Ishikawa (cell line): ENCODE results near the gene SLC35B1.

Experiments
- CEBPB ChIP-seq: IDR thresholded peaks from 2 replicates; pipeline ENCODE4 v1.6.1; 2012
- CREB1 ChIP-seq: IDR thresholded peaks from 2 replicates; pipeline ENCODE4 v1.6.1; 2012; ENCODE audit warnings: low read depth
- EGR1 ChIP-seq: IDR thresholded peaks from 2 replicates; pipeline ENCODE4 v1.6.1; 2012
- EP300 ChIP-seq: IDR thresholded peaks from 2 replicates; pipeline ENCODE4 v1.6.1; 2012; ENCODE audit warnings: borderline replicate concordance
- FOXM1 ChIP-seq: IDR thresholded peaks from 2 replicates; pipeline ENCODE4 v1.6.1; 2012; ENCODE audit warnings: low read depth, borderline replicate concordance
- NFIC ChIP-seq: IDR thresholded peaks from 2 replicates; pipeline ENCODE4 v1.6.1; 2012
- RAD21 ChIP-seq: IDR thresholded peaks from 2 replicates; pipeline ENCODE4 v1.6.1; 2012; ENCODE audit warnings: low read depth
- REST ChIP-seq: IDR thresholded peaks from 2 replicates; pipeline ENCODE4 v1.6.1; 2012; ENCODE audit warnings: low read depth, mild to moderate bottlenecking
- TAF1 ChIP-seq: IDR thresholded peaks from 2 replicates; pipeline ENCODE4 v1.6.1; 2012; ENCODE audit warnings: low read depth, mild to moderate bottlenecking
- TCF12 ChIP-seq: IDR thresholded peaks from 2 replicates; pipeline ENCODE4 v1.6.1; 2012; ENCODE audit warnings: low read depth
- TEAD4 ChIP-seq: IDR thresholded peaks from 2 replicates; pipeline ENCODE4 v1.6.1; 2012
- USF1 ChIP-seq: IDR thresholded peaks from 2 replicates; pipeline ENCODE4 v1.6.1; 2012
- YY1 ChIP-seq: IDR thresholded peaks from 2 replicates; pipeline ENCODE4 v1.6.1; 2012; ENCODE audit warnings: low read depth
- ZBTB7A ChIP-seq: IDR thresholded peaks from 2 replicates; pipeline ENCODE4 v1.6.1; 2012; ENCODE audit warnings: low read depth
- TF ChIP-seq, protein P1 (sequence below): IDR thresholded peaks from 2 replicates; pipeline ENCODE4 v1.6.1; 2012

SLC35B1 gene, protein sequence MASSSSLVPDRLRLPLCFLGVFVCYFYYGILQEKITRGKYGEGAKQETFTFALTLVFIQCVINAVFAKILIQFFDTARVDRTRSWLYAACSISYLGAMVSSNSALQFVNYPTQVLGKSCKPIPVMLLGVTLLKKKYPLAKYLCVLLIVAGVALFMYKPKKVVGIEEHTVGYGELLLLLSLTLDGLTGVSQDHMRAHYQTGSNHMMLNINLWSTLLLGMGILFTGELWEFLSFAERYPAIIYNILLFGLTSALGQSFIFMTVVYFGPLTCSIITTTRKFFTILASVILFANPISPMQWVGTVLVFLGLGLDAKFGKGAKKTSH

GRCh38 chr17:49707608-49708514, at the start of gene SLC35B1:
Gene SLC35B1, minus strand, starts transcription at chr17:49707964. Its CDS starts 131 bp downstream, at chr17:49707833.
- TF ChIP-seq REST: peak; percentile 44; the same call in 1 of the 2 replicates
- peak; percentile 79 for TF ChIP-seq TEAD4
- TF ChIP-seq YY1: peak; percentile 69
- TF ChIP-seq ZBTB7A: no peak
- TF ChIP-seq, protein P1, sequence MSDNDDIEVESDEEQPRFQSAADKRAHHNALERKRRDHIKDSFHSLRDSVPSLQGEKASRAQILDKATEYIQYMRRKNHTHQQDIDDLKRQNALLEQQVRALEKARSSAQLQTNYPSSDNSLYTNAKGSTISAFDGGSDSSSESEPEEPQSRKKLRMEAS: peak; percentile 12; the same call in 1 of the 2 replicates
- peak; percentile 3; the same call in 1 of the 2 replicates for TF ChIP-seq USF1
- peak; percentile 69 for TF ChIP-seq TAF1
- TF ChIP-seq TCF12: peak; percentile 55; the same call in 1 of the 2 replicates
- no peak; the same call in 1 of the 2 replicates for TF ChIP-seq CEBPB
- no peak for TF ChIP-seq FOXM1
- no peak for TF ChIP-seq NFIC
- TF ChIP-seq RAD21: peak; percentile 57
- peak; percentile 96 for TF ChIP-seq CREB1
- no peak for TF ChIP-seq EGR1
- TF ChIP-seq EP300: no peak

DNA sequence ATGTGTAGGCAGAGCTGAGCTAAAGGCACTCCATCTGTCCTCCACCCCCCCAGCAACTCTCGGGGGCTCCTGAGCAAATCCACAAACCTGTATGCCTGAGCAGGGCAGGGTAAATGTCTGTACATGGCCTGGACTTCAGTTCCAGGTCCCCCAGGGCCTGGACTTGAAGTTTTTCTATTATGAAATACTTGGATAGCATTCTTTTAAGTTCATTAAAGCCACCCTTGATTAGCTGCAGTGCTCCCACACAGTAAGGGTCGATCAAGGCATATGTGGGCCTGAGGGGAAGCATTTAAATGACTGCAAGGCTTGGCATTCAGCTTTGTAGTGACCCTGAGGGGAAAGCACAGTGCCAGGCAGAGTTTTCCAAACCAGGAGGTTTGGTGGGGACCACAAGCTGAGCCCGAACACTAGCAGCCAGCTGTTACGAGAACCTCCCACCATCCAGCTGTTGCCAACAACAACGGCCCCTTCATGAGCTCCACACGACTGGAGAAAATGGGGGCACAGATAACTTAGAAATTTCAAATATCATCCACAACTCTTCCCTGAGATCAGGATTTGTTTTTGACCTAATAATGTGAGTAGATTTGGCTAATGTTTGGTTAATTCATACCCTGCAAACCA, 49.5 kb upstream of the SLC35B1 start:
- TF ChIP-seq ZBTB7A (no peak), EP300 (no peak), TCF12 (no peak), CEBPB (no peak), NFIC (no peak), RAD21 (no peak), EGR1 (no peak), CREB1 (no peak), FOXM1 (no peak), REST (no peak), USF1 (no peak), TEAD4 (no peak), YY1 (no peak), TAF1 (no peak)
- TF ChIP-seq, protein P1: no peak

DNA sequence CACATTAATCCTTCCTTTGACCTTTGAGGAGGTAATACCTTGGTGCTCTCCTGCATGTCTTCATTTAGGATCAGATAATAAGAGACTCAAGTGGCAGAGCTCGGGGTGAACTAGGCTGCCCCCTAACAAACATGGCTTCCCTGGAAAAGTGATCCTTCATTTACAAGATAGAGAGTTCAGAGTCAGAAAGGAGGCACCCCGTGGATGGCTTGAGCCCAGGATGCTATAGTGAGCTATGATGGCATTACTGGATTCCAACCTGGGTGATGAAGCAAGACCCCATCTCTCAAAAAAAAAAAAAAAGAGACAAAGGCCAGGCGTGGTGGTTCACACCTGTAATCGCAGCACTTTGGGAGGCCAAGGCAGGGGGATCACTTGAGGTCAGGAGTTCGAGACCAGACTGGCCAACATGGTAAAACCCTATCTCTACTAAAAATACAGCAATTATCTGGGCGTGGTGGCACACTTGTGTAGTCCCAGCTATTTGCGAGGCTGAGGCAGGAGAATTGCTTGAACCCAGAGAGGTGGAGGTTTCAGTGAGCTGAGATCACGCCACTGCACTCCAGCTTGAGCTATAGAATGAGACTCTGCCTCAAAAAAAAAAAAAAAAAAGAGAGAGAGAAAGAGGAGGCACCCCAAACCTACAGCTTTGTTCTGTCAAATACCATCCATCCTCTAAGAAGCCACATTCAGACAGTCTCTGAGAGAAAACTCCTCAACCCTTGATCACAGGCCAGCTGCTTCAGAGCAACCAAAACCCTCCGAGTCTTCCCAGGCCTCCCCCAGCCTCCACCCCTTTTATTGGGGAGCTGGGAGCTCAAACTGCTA, 48.8 kb upstream of the SLC35B1 start:
- TF ChIP-seq TEAD4: no peak
- TF ChIP-seq CREB1: no peak
- TF ChIP-seq CEBPB: no peak
- TF ChIP-seq EP300: no peak
- no peak for TF ChIP-seq RAD21
- TF ChIP-seq FOXM1: no peak
- TF ChIP-seq YY1: no peak
- TF ChIP-seq ZBTB7A: no peak
- no peak for TF ChIP-seq USF1
- no peak for TF ChIP-seq REST
- no peak for TF ChIP-seq NFIC
- no peak for TF ChIP-seq EGR1
